GM18873 (cell line): ENCODE measurements around the gene CWF19L1.

Experiments used
- ATAC-seq: cut with Tn5 transposase; IDR thresholded peaks from one replicate; pipeline ENCODE4 v1.9.1; 2021; ENCODE audit warnings: mild to moderate bottlenecking, moderate library complexity, moderate number of reproducible peaks; ENCODE audit not compliant: unreplicated experiment, low FRiP score

The CWF19L1 gene

DNA sequence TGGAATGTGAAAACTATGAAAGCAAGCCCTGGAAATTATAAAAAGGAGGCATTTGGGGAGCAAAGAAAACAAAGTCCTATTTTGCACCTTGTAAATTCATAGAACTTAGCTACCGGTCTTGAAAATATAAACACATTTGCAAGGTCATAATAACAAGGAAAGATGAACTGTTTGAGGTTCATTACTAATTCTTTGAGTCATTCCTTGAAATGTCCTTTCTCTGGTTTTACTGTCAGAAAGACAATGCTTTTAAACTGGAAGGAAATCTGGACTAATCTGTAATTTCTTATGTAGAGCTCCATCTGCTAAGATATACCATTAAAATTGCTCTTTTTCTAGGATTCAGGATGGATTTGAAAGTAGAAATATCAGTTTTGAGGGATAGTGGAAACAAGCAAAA is 83.0 kb downstream of the CWF19L1 start:
- no peak for ATAC-seq

DNA sequence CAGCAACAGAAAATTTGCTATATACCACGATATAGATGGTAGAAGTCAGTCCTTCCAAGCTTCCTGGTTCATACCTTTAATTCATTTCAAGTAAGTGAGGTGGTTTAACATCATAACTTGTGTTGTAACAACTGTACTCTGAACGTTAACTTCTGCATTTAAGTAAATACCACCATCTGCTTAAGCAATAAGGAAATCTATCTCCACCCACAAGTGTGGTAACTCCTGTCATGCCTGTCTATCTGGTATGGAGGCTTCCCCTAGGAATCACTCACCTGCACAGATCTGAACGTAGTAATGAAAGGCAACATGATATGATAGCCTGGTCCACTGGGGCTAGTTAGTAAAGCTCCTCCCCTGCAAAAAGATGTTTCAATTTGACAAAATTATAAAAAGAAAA is 84.0 kb downstream of the CWF19L1 start:
- ATAC-seq, result no peak

DNA sequence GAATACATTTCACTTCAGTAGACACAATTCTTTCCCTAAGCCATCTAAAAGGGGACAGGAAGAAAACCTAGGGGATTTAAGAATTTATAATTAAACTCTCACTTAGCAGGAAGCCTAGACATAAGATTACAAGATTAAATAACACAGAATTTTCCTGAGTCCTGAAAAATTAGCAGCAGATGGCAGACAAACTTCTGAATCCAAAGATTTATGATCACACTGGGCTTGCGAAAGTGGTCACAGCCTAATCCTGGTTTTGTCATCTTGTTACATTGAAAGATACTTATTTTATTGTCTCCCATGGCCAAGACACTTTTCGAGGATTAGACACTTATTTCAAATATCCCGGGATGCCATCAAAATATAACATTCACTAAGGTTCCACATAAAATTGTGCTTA is 84.5 kb downstream of the CWF19L1 start:
- ATAC-seq, result no peak
